H1 (cell line): ENCODE data around the gene SCGB2A2. TPM values are rescaled to one million over a fixed set of nuclear protein-coding genes. Genes with fewer than 3 reads are reported as not detected.

Experiments used
- CTCF ChIA-PET: fragments of 300-600 bp; sonication (Branson Sonifier 250); formaldehyde crosslinking; loops from one replicate; lab custom pipeline; 2021; ENCODE audit not compliant: partially characterized antibody; lab: Charles Lee
- POLR2A ChIA-PET: fragments of 300-600 bp; sonication (Branson Sonifier 250); formaldehyde crosslinking; loops from one replicate; lab custom pipeline; 2021; ENCODE audit warnings: inconsistent platforms; ENCODE audit not compliant: partially characterized antibody; lab: Charles Lee
- DNase-seq, 2 experiments: peaks; one replicate each; pipeline versions ENCODE4 v3.0.0 to v3.0.0-alpha.2; 2010 to 2022; ENCODE audit warnings: low spot score in 2 of 2, low read depth in 1 of 2, mixed read lengths in 1 of 2
- FAIRE-seq: peaks from 2 replicates; lab custom pipeline; 2011; peaks lifted over from hg19 to GRCh38; lab: Jason Lieb, UNC
- H2AFZ ChIP-seq: 2 replicates; pipeline ENCODE4 v1.8.1; 2012; ENCODE audit warnings: low read length, inconsistent platforms
- H2AK5ac ChIP-seq: 2 replicates; pipeline ENCODE4 v1.6.1; 2013; ENCODE audit warnings: low read depth, low read length
- H2BK120ac ChIP-seq: replicated peaks from 2 replicates; pipeline ENCODE3; 2013; ENCODE audit warnings: low read depth, low read length, inconsistent platforms
- H2BK12ac ChIP-seq: 2 replicates; pipeline ENCODE4 v1.6.1; 2013; ENCODE audit warnings: low read depth, low read length
- H2BK15ac ChIP-seq: 2 replicates; pipeline ENCODE4 v1.6.1; 2013; ENCODE audit warnings: low read length
- H2BK20ac ChIP-seq: 2 replicates; pipeline ENCODE4 v1.6.1; 2013; ENCODE audit warnings: low read length
- H2BK5ac ChIP-seq: 2 replicates; pipeline ENCODE4 v1.6.1; 2013; ENCODE audit warnings: low read depth, low read length
- H3K14ac ChIP-seq: 2 replicates; pipeline ENCODE4 v1.6.1; 2013; ENCODE audit warnings: inconsistent platforms; ENCODE audit not compliant: insufficient read length
- H3K18ac ChIP-seq: 2 replicates; pipeline ENCODE4 v1.6.1; 2013; ENCODE audit warnings: low read length; ENCODE audit errors: extremely low read depth
- H3K23ac ChIP-seq: 2 replicates; pipeline ENCODE4 v1.6.1; 2013; ENCODE audit warnings: inconsistent platforms; ENCODE audit not compliant: insufficient read length
- H3K23me2 ChIP-seq: 2 replicates; pipeline ENCODE4 v1.6.1; 2013; ENCODE audit warnings: low read depth, low read length
- H3K27ac ChIP-seq: 2 replicates; pipeline ENCODE4 v1.6.1; 2011; ENCODE audit warnings: low read depth, low read length, inconsistent platforms
- H3K27me3 ChIP-seq, 4 experiments: replicated peaks in 1 of 4; 1 replicate in 1 of 4; 2 replicates in 3 of 4; pipeline versions ENCODE4 v1.6.1 to v1.8.1; 2011 to 2013; ENCODE audit warnings: low read length in 3 of 4, mild to moderate bottlenecking in 3 of 4, inconsistent platforms in 2 of 4, mixed read lengths in 2 of 4, moderate library complexity in 1 of 4; ENCODE audit not compliant: control insufficient read depth in 3 of 4, insufficient read depth in 3 of 4; ENCODE audit errors: extremely low read depth in 1 of 4
- H3K36me3 ChIP-seq, 4 experiments: 2 replicates each; pipeline versions ENCODE4 v1.6.1 to v1.8.1; 2011 to 2013; ENCODE audit warnings: mild to moderate bottlenecking in 4 of 4, low read length in 3 of 4, moderate library complexity in 2 of 4, control low read depth in 1 of 4, inconsistent platforms in 1 of 4; ENCODE audit not compliant: insufficient read depth in 4 of 4, control insufficient read depth in 2 of 4
- H3K4ac ChIP-seq: replicated peaks from 2 replicates; pipeline ENCODE3; 2013; ENCODE audit warnings: low read length, low read depth, mixed read lengths, inconsistent platforms; ENCODE audit not compliant: insufficient read length
- H3K4me1 ChIP-seq, 4 experiments: replicated peaks in 1 of 4; 1 replicate in 1 of 4; 2 replicates in 3 of 4; pipeline versions ENCODE4 v1.6.1 to v1.8.1; 2011 to 2013; ENCODE audit warnings: low read length in 3 of 4, inconsistent platforms in 2 of 4, mixed read lengths in 1 of 4; ENCODE audit not compliant: insufficient read depth in 4 of 4, control insufficient read depth in 3 of 4
- H3K4me2 ChIP-seq, 2 experiments: 2 replicates each; pipeline versions ENCODE4 v1.6.1 to v1.8.1; 2011 to 2013; ENCODE audit warnings: low read depth in 2 of 2, low read length in 2 of 2, control low read depth in 1 of 2, inconsistent platforms in 1 of 2, mild to moderate bottlenecking in 1 of 2; ENCODE audit not compliant: insufficient read depth in 1 of 2
- H3K4me3 ChIP-seq, 4 experiments: fragments of 200-600, 300-600 bp in 1 of 4; sonication (generic), shearing (Covaris generic), sonication (Bioruptor Twin) in 1 of 4; 2 replicates each; pipeline versions ENCODE4 v1.5.1 to v1.8.1; 2011 to 2016; ENCODE audit warnings: low read length in 4 of 4, low read depth in 3 of 4, control low read depth in 2 of 4, inconsistent platforms in 2 of 4, mild to moderate bottlenecking in 2 of 4, mixed read lengths in 1 of 4, moderate library complexity in 1 of 4; ENCODE audit not compliant: insufficient read depth in 2 of 4; ENCODE audit errors: extremely low read depth in 1 of 4
- H3K56ac ChIP-seq: replicated peaks from 2 replicates; pipeline ENCODE3; 2013; ENCODE audit warnings: low read depth, mild to moderate bottlenecking, mixed read lengths, low read length, inconsistent platforms; ENCODE audit not compliant: insufficient read length
- H3K79me1 ChIP-seq: 2 replicates; pipeline ENCODE4 v1.6.1; 2013; ENCODE audit warnings: low read depth, low read length, control low read depth
- H3K79me2 ChIP-seq, 2 experiments: 2 replicates each; pipeline versions ENCODE4 v1.6.1 to v1.8.1; 2012 to 2013; ENCODE audit warnings: low read length in 2 of 2, mild to moderate bottlenecking in 2 of 2, inconsistent platforms in 1 of 2; ENCODE audit not compliant: insufficient read depth in 2 of 2, control insufficient read depth in 1 of 2
- H3K9ac ChIP-seq, 4 experiments: replicated peaks in 1 of 4; 1 replicate in 1 of 4; 2 replicates in 3 of 4; pipeline versions ENCODE4 v1.6.1 to v1.8.1; 2011 to 2013; ENCODE audit warnings: low read depth in 3 of 4, low read length in 3 of 4, control low read depth in 2 of 4, mild to moderate bottlenecking in 2 of 4, moderate library complexity in 2 of 4, inconsistent platforms in 1 of 4; ENCODE audit errors: extremely low read depth in 1 of 4
- H3K9me3 ChIP-seq, 2 experiments: 2 replicates each; pipeline versions ENCODE4 v1.6.1 to v1.8.1; 2012 to 2013; ENCODE audit warnings: mild to moderate bottlenecking in 2 of 2, moderate library complexity in 2 of 2, control low read depth in 1 of 2, inconsistent platforms in 1 of 2, low read depth in 1 of 2, low read length in 1 of 2, mixed read lengths in 1 of 2; ENCODE audit not compliant: insufficient read depth in 2 of 2
- H4K20me1 ChIP-seq, 2 experiments: replicated peaks in 1 of 2; 2 replicates each; pipeline versions ENCODE3 to v1.8.1; 2011 to 2013; ENCODE audit warnings: inconsistent platforms in 2 of 2, low read length in 2 of 2, mild to moderate bottlenecking in 1 of 2; ENCODE audit not compliant: insufficient read depth in 2 of 2, control insufficient read depth in 1 of 2
- H4K5ac ChIP-seq: 2 replicates; pipeline ENCODE4 v1.6.1; 2013; ENCODE audit warnings: low read length, low read depth, mixed read lengths, inconsistent platforms; ENCODE audit not compliant: insufficient read length
- H4K8ac ChIP-seq: 2 replicates; pipeline ENCODE4 v1.8.0; 2013; ENCODE audit warnings: mild to moderate bottlenecking, moderate library complexity, low read length, inconsistent platforms; ENCODE audit not compliant: insufficient read depth; ENCODE audit errors: extremely low read depth
- H4K91ac ChIP-seq: replicated peaks from 2 replicates; pipeline ENCODE3; 2013; ENCODE audit warnings: low read length, mixed read lengths, inconsistent platforms; ENCODE audit not compliant: insufficient read length
- TCF12 ChIP-seq: IDR thresholded peaks from 2 replicates; pipeline ENCODE4 v1.6.1; 2011; ENCODE audit warnings: low read depth, mild to moderate bottlenecking, low read length
- WGBS, 2 experiments: shearing (Covaris generic) in 1 of 2; methylation state at CpG; one replicate each; pipeline versions ENCODE4 v1.1.6 to v1.1.7; 2013 to 2015; ENCODE audit warnings: low lambda C conversion rate in 2 of 2, mixed read lengths in 2 of 2, inconsistent platforms in 1 of 2, low coverage in 1 of 2, missing lambda C conversion rate in 1 of 2; ENCODE audit not compliant: insufficient replicate concordance in 2 of 2, insufficient coverage in 1 of 2, insufficient read length in 1 of 2; ENCODE audit errors: extremely low coverage in 1 of 2, missing lambda C conversion rate in 1 of 2; 5-methylcytosine and 5-hydroxymethylcytosine counted together
- polyA plus RNA-seq, 7 experiments: library from polyadenylated mRNA; depleted of rRNA in 3 of 7; stranded (reverse) in 5 of 7; unstranded in 2 of 7; fragments of >200 nt in 5 of 7; fragments of 200-250 nt in 2 of 7; gene quantifications; 1 replicate in 5 of 7; 2 replicates in 1 of 7; 4 replicates in 1 of 7; pipeline versions ENCODE4 v1.2.1 to v1.2.3, GENCODE V29; 2011 to 2013; ENCODE audit warnings: missing spikeins in 2 of 7, mixed read lengths in 2 of 7
- total RNA-seq: library from RNA; stranded (reverse); fragmentation: NEBNext Ultra II Directional; extraction: Animal tissue kit (Norgen Biotek cat#: 25700); gene quantifications from 2 replicates; pipeline ENCODE4 v1.2.1, GENCODE V29; 2021

SCGB2A2 gene
- total and polyA plus RNA-seq, 2 of the 8 experiments (the other 6 are each of a cell fraction or from before 2014, with no cell fraction given) = not detected

DNA sequence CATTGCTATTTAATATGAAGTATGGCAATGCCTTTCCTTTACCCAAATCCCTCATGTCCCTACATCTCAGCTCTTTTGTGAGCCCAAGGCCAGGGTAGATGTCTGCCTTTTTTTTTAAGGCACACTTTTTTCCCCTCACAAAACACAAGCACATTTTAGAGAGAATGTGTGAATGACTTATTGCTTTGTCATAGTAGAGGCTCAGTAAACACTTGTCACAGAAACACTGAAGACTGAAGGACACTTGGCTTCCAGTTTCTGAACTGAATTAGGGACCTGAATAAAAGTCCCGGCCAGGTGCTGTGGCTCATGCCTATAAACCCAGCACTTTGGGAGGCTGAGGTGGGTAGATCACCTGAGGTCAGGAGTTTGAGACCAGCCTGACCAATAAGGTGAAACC, 2.9 kb upstream of the SCGB2A2 start:
- Histone ChIP-seq H3K79me1 (no peaks in the 10 kb centered on the region), H2BK120ac (no peak overlapping the region), H4K20me1 (no peaks in the 10 kb centered on the region), H3K9ac (no peak overlapping the region), H4K8ac (no peak overlapping the region), H3K4me1 (no peaks in the 10 kb centered on the region), H3K14ac (no peak overlapping the region), H3K18ac (no peak overlapping the region), H2BK5ac (no peak overlapping the region), H3K36me3 (no peaks in the 10 kb centered on the region), H2BK15ac (no peak overlapping the region), H3K23me2 (peaks cover 2% of the 10 kb centered on the region; the same call in 1 of the 2 replicates), H4K5ac (no peak overlapping the region), H3K4ac (no peak overlapping the region), H3K4me3 (no peak overlapping the region), H2BK12ac (no peak overlapping the region), H3K9me3 (no peaks in the 10 kb centered on the region), H2AFZ (no peak overlapping the region), H3K23ac (no peak overlapping the region), H3K27me3 (no peaks in the 10 kb centered on the region), H4K91ac (no peak overlapping the region), H3K27ac (no peak overlapping the region), H2AK5ac (no peak overlapping the region), H3K4me2 (no peak overlapping the region), H3K56ac (no peak overlapping the region), H2BK20ac (no peak overlapping the region), H3K79me2 (no peaks in the 10 kb centered on the region)
- FAIRE-seq (no peak), DNase-seq (no peak)
- 89% methylated on average over 1 of the region's 1 CpG; no CpG with 5 or more reads in 1 of the 2 experiments for WGBS, 2 experiments
- ChIA-PET POLR2A (interaction anchor here (0.5 kb wide), 1 partner anchor 11 kb away, joined by 3 read pairs; no protein-coding TSS in a partner anchor), CTCF (interaction anchor here (1.0 to 2.0 kb wide), 6 partner anchors 20 to 395 kb away, joined by 3 to 7 read pairs (median 3); no protein-coding TSS in a partner anchor)
- TF ChIP-seq TCF12 = no peak
- TF ChIP-seq, all 59 proteins: peak for 0
